ENCODE data around the gene DVL1.

DNA sequence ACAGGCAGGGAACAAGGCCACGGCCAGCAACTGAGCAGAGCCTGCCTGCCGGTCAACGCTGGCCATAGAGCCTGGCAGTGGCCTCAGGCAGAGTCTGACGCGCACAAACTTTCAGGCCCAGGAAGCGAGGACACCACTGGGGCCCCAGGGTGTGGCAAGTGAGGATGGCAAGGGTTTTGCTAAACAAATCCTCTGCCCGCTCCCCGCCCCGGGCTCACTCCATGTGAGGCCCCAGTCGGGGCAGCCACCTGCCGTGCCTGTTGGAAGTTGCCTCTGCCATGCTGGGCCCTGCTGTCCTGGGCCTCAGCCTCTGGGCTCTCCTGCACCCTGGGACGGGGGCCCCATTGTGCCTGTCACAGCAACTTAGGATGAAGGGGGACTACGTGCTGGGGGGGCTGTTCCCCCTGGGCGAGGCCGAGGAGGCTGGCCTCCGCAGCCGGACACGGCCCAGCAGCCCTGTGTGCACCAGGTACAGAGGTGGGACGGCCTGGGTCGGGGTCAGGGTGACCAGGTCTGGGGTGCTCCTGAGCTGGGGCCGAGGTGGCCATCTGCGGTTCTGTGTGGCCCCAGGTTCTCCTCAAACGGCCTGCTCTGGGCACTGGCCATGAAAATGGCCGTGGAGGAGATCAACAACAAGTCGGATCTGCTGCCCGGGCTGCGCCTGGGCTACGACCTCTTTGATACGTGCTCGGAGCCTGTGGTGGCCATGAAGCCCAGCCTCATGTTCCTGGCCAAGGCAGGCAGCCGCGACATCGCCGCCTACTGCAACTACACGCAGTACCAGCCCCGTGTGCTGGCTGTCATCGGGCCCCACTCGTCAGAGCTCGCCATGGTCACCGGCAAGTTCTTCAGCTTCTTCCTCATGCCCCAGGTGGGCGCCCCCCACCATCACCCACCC, 17.9 kb downstream of the DVL1 start, which contains the start of gene TAS1R3:
- TF ChIP-seq, protein P1, sequence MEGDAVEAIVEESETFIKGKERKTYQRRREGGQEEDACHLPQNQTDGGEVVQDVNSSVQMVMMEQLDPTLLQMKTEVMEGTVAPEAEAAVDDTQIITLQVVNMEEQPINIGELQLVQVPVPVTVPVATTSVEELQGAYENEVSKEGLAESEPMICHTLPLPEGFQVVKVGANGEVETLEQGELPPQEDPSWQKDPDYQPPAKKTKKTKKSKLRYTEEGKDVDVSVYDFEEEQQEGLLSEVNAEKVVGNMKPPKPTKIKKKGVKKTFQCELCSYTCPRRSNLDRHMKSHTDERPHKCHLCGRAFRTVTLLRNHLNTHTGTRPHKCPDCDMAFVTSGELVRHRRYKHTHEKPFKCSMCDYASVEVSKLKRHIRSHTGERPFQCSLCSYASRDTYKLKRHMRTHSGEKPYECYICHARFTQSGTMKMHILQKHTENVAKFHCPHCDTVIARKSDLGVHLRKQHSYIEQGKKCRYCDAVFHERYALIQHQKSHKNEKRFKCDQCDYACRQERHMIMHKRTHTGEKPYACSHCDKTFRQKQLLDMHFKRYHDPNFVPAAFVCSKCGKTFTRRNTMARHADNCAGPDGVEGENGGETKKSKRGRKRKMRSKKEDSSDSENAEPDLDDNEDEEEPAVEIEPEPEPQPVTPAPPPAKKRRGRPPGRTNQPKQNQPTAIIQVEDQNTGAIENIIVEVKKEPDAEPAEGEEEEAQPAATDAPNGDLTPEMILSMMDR (IDR thresholded peaks at IDR 0.05) = no peak
- TF ChIP-seq POLR2A (IDR thresholded peaks at IDR 0.05) (no peak), EP300 (IDR thresholded peaks at IDR 0.05) (no peak)
